ENCODE data around the gene EHHADH. TPM values are rescaled to one million over a fixed set of nuclear protein-coding genes. Genes with fewer than 3 reads are reported as not detected.
"Not testable (repeated sequence)": the region's sequence is repeated elsewhere in the genome, so short reads cannot be mapped to it uniquely, and the experiment has no call there.

Gene EHHADH
- 3.6 and 10.2 TPM in 2 replicates for total RNA-seq
- polyA plus RNA-seq (2012) = 3.2 TPM

- peak; percentile 79 for DNase-seq (ENCODE audit: low read depth)
Measured at GRCh38 chr3:185253645-185254410, at the start of gene EHHADH. EHHADH (minus strand) TSS chr3:185254049; CDS start chr3:185254022, 27 bp downstream.

- not testable (repeated sequence) for DNase-seq (ENCODE audit: low read depth)
Measured at GRCh38 chr3:185299918-185300426, 46.1 kb upstream of the EHHADH start.

GRCh38 chr3:185297867-185298266, 44.0 kb upstream of the EHHADH start:
- DNase-seq (ENCODE audit: low read depth) = no peak

- no peak for DNase-seq (ENCODE audit: low read depth)
Measured at GRCh38 chr3:185292238-185292637, 38.4 kb upstream of the EHHADH start.

GRCh38 chr3:185290266-185290665, 36.4 kb upstream of the EHHADH start:
- DNase-seq (ENCODE audit: low read depth) = no peak

GRCh38 chr3:185283374-185283935, 29.6 kb upstream of the EHHADH start:
- DNase-seq (ENCODE audit: low read depth) = no peak

GRCh38 chr3:185282696-185283373, 29.0 kb upstream of the EHHADH start:
- peak; percentile 95 for DNase-seq (ENCODE audit: low read depth)

- DNase-seq (ENCODE audit: low read depth) = peak; percentile 59
Measured at GRCh38 chr3:185280572-185281365, 26.9 kb upstream of the EHHADH start.

GRCh38 chr3:185279587-185280138, 25.8 kb upstream of the EHHADH start:
- no peak for DNase-seq (ENCODE audit: low read depth)

- no peak for DNase-seq (ENCODE audit: low read depth)
Measured at GRCh38 chr3:185276415-185276814, 22.6 kb upstream of the EHHADH start.

GRCh38 chr3:185272033-185272432, 18.2 kb upstream of the EHHADH start:
- no peak for DNase-seq (ENCODE audit: low read depth)

GRCh38 chr3:185270956-185271332, 17.1 kb upstream of the EHHADH start:
- DNase-seq (ENCODE audit: low read depth) = no peak

GRCh38 chr3:185270262-185270955, 16.6 kb upstream of the EHHADH start:
- peak; percentile 48 for DNase-seq (ENCODE audit: low read depth)

GRCh38 chr3:185268194-185268962, 14.5 kb upstream of the EHHADH start:
- no peak for DNase-seq (ENCODE audit: low read depth)

- no peak for DNase-seq (ENCODE audit: low read depth)
Measured at GRCh38 chr3:185267193-185267592, 13.3 kb upstream of the EHHADH start.

- DNase-seq (ENCODE audit: low read depth) = no peak
Measured at GRCh38 chr3:185264849-185265553, 11.2 kb upstream of the EHHADH start.

GRCh38 chr3:185263423-185263822, 9.6 kb upstream of the EHHADH start:
- DNase-seq (ENCODE audit: low read depth) = no peak

GRCh38 chr3:185257334-185257733, 3.5 kb upstream of the EHHADH start:
- no peak for DNase-seq (ENCODE audit: low read depth)

- DNase-seq (ENCODE audit: low read depth) = no peak
Measured at GRCh38 chr3:185254799-185255198, 950 bp upstream of the EHHADH start.
